ENCODE measurements around the gene PCBP3.
"Not testable (repeated sequence)": the region's sequence is repeated elsewhere in the genome, so short reads cannot be mapped to it uniquely, and the experiment has no call there.

PCBP3 gene

DNA sequence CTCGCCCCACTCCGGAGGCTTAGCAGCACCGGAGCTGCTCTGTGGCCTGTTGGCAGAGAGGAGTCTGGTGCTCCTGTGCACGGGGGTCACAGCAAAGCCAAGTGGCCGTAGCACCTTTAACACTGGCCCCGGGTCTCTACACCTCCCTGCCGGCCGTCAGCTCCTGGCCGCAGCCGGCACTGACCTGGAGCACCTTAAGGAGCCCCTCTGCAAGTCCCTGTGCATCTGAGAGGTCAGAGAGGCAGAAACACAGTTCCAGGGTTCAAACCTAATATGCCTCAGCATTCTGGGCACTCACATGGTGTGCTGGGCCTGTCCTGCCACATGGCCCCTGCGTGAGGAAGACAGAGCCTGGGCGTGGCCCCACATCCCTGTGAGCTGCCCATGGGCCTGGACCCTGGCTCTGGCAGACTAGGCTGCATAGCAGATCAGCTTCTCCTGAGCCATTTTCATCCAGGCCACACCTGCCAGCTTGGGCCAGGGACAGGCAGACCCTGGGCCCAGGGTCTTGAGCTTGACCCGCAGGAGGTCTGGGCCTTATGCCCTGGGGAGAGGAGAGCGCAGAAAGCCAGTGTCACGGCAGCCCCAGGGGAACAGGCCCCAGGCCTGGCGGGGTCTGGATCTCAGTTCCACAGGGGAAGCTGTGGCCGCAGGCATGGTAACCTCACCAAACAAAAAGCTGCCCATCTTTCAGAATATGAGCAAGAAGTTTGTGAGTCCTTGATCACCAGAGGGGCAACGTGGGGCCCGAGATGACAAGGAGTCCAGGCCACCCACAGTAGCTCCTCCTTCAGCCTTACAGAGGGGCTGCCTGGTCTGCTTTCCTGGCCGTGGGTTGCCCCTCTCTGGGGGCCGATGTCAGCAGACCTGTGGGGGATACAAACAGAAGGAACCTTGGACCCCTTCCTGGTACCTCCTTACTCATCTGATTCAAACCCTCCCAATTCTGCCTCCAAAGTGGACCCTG, 192.1 kb downstream of the PCBP3 start:
- in situ Hi-C loops (cut with HindIII; ENCODE audit: low sequenced_read_pairs) = loop anchor here (25.0 kb wide), 1 partner anchor 227 kb away; no protein-coding TSS in a partner anchor

DNA sequence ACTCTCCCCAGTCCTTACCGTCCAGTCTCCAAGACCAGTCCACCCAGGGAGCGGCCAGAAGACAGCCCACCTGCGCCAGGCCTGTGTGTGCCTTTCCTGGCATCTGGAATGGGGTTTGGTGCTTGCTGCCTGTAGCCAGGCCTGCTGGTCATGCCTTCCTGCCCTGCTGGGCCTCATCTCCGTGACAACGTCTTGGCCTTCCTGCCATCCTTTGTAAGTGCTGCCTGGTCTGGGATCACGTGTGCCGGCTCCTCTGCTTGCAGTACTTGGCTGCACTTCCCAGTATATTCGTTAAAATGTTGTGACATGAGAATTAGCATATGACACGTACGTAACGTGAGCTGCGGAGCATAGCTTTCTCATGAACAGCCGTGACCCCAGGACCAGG, 192.7 kb downstream of the PCBP3 start:
- in situ Hi-C loops (cut with HindIII; ENCODE audit: low sequenced_read_pairs) = loop anchor here (25.0 kb wide), 1 partner anchor 226 kb away; no protein-coding TSS in a partner anchor

DNA sequence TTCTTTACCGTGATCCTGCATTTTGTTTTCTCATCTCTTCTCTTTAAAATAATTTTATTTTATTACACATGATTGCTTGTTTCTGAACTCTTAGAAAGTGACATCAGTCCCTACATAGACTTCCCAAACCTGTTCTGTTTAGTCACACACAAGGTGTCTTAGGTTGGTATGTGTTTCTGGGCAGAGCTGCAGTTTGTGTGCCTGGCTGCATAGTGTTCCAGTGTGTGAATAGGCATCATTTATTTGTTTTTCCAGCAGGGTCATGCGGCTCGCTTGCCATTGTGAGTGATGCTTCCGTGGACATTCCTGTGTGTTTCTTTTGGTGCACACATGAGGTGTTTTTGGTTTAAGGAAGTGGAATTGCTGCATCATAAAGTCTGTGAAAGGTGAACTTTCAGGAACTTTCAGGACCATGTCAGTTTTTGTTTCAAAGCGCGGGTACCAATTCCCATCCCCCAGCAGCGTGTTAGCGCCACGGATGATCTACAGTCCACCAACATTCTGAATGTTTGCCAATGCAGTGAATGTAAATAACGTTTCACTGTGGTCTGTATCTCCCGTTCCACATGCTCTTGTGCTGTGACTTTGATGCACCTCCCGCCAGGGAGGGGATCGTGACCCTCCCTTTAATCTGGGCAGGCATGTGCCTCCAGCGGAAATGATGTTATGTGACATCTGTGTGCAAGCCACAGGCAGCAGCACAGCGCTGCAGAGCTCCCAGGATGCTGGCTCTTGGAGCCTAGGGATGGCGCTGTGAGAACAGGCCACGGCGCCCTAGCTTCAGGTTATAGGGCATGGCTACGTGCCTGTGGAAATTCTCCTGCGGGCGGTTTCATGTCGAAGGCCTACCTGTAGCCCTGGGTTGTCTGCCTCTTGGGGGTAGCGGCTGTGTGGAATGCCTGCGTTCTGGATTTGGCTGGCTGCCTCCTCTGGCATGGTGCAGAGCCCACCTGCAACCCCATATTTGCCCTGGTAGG, 193.5 kb downstream of the PCBP3 start:
- in situ Hi-C loops (cut with HindIII; ENCODE audit: low sequenced_read_pairs) = loop anchor here (25.0 kb wide), 1 partner anchor 225 kb away; no protein-coding TSS in a partner anchor

DNA sequence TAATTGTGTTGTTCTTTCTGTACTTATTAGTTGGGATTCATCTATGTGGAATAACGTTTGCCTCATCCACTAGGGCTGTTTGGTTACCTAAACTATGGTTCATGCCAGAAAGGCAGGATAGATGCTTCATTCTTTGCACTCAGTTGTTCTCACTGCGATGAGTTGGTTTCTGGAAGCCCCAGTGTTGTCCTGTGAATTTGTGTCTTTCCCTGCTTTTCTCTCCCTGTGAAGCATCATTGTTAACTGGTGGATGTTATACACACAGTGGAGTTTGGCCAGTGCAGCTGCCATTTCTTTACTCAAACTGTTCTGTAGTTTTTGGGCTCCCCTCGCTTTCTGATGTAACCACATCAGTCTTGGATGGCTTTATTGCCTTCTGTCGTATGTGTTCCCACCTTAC, 194.4 kb downstream of the PCBP3 start:
- in situ Hi-C loops (cut with HindIII; ENCODE audit: low sequenced_read_pairs) = loop anchor here (25.0 kb wide), 1 partner anchor 224 kb away; no protein-coding TSS in a partner anchor

DNA sequence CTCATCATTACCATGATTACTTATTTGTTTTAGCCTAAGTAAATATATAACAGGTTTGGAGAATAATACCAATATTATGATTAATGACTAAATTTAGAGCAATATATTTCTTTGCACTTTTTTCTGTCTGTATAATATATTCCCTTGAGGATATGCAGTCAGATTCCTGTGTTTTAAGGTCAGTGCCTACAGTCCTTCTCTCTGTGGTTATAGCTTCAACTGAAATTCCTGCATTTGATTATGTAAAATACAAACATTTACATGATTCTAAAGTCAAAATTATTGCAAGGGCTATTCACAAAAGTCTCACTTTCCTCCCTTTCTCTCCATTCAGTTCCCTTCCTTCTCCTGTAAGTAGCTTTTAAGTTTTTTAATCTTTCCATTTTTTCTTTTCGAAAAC, 195.1 kb downstream of the PCBP3 start:
- in situ Hi-C loops (cut with HindIII; ENCODE audit: low sequenced_read_pairs) = loop anchor here (25.0 kb wide), 1 partner anchor 224 kb away; no protein-coding TSS in a partner anchor

DNA sequence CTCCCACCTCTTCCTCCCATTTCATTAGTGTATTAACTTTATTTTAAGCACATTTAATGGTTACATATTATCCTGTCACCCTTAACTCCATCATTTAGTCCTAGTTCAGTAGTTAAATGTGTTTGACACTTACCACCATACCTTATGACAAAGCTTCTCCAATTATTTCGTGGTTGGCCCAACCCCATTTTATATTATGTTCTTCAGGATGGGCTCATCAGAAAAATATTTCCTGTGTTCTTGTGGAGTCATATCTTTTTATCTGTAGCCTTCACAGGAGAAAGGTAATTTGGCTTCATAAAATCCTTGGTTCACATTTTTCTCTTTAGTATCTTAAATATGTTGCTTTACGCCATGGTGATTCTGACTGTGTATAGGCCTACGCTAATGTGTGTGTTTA, 195.7 kb downstream of the PCBP3 start:
- in situ Hi-C loops (cut with HindIII; ENCODE audit: low sequenced_read_pairs) = loop anchor here (25.0 kb wide), 1 partner anchor 223 kb away; no protein-coding TSS in a partner anchor

DNA sequence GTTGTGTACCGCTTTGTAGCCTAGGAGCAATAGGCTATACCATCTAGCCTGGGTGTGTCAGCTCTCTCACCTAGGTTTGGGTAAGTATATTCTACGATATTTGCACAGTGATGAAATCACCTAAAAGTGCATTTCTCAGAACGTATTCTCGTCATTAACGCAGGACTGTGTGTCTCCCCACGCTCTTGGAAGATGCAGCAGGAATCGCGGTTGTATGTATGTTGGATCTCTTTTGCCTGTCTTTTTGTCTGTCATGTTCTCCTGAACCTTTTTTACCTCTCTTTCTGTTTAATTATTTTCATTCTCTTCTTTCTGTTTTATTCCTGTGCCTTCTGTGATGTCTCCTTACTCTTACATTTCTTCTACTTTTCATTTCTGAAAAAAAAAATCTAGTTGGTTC, 197.5 kb downstream of the PCBP3 start:
- in situ Hi-C loops (cut with HindIII; ENCODE audit: low sequenced_read_pairs) = loop anchor here (25.0 kb wide), 1 partner anchor 221 kb away; no protein-coding TSS in a partner anchor

DNA sequence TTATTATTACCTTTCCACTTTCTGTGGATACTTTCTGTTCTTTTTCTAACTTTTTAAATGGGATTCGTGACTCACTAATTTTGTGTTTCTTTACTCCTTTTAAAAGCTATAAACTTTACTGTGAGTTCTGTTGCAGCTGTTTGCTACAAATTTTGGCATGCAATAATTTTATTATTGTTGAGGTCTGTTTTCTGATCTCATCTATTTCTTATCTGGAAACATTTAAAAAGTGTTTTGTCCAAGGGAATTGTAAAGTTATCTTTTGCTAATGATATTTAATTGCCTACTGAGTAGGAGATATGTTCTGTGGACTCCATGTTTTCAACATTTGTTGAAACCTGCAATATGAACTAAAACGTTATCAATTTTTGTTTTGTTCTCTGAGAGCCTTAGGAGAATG, 199.9 kb downstream of the PCBP3 start:
- in situ Hi-C loops (cut with HindIII; ENCODE audit: low sequenced_read_pairs) = loop anchor here (25.0 kb wide), 1 partner anchor 219 kb away; no protein-coding TSS in a partner anchor

DNA sequence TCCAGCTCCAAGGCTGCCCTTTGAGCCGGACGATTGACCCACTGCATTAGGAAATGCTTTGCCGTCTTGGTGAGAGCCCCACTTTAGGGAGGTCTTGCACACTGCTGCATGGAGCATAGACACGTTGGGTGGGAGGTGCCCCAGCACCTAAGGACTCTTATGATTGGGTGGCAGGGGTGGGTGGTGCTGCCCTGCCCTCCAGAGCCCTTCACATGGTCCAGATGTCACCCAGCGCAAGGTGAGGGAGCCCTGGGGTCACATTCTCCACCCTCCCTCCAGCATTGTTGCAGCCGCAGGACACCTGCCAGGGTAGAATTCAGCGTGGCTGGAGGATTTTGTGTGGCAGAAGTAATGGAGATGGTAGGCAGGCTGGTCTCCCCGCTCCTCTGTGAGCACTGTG, 200.7 kb downstream of the PCBP3 start:
- in situ Hi-C loops (cut with HindIII; ENCODE audit: low sequenced_read_pairs) = loop anchor here (25.0 kb wide), 1 partner anchor 218 kb away; no protein-coding TSS in a partner anchor

DNA sequence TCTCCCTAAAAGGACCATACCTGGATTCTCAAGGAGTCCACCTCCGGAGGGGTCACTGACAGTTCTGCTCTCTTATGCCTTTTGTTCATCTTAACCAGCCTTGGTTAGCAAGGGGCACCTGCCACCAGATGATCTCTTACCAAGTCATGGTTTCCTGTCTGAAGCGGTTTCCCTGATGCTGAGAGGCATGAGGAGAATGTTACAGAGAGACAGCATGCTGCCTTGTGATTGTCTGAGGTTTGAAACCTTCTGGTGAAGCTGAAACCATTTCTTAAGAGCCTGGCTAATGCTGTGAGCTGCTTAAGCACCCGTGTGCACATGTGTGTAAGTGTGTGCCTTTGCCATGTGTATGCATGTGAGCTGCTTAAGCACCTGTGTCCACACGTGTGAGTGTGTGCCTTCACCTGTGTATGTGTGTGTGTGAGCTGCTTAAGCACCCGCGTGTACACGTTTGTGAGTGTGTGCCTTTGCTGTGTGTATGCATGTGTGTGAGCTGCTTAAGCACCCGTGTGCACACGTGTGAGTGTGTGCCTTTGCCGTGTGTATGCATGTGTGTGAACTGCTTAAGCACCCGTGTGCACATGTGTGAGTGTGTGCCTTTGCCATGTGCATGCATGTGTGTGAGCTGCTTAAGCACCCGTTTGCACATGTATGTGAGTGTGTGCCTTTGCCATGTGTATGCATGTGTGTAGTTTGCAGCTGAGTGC, 201.7 kb downstream of the PCBP3 start:
- in situ Hi-C loops (cut with HindIII; ENCODE audit: low sequenced_read_pairs) = loop anchor here (25.0 kb wide), 1 partner anchor 217 kb away; no protein-coding TSS in a partner anchor

DNA sequence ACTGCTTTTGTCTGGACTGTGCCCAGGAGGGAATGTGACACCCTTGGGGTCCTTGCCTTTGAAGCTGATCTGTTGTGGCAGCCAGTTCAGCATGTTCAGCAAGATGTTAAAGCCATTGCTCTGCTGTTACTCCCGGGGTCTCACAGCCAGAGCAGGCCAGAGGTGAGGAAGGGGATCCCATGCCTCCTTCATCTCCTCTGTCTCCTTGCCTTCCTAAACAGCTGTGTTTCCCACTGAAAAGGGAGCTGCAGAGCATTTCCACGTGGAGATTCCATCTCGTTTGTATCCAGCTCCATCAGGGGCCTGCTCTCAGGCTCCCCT, 202.2 kb downstream of the PCBP3 start:
- in situ Hi-C loops (cut with HindIII; ENCODE audit: low sequenced_read_pairs) = loop anchor here (25.0 kb wide), 1 partner anchor 217 kb away; no protein-coding TSS in a partner anchor

DNA sequence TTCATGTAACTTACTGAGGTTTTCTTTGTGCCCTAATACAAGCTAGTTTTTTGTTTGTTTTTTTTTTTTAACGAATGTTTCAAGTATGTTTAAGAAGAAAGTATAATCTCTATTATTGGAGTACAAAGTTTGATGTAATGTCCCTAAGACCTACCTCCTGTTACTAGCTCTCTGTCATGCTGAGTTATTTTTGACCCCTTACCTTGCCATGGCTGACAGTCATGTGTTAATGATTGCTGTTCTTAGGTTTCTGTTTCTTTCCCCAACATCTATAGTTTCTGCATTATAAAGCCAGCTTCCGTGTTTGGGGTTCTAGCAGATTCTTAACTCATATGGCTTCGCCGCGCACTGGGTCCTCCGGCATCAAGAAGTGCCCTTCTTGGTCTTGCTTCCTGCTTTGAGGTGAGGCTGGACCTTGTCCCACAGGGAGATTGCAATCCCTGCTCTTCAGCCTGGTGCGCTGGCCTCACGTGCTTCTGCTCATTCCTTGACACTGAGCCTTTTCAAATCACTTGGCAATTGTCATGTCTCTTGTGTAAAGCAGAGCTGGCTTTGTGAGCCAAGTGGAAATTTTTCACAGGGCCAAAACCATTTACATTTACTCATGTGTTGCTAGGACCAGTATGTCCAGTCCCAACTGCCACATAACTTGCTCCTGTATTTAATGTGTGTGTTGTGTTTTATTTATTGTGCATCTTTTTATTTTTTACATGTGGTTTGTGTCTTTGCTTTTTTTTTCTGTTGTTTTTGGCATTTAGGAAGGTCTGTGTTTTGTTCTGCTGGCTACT, 203.0 kb downstream of the PCBP3 start:
- in situ Hi-C loops (cut with HindIII; ENCODE audit: low sequenced_read_pairs) = loop anchor here (25.0 kb wide), 1 partner anchor 216 kb away; no protein-coding TSS in a partner anchor

DNA sequence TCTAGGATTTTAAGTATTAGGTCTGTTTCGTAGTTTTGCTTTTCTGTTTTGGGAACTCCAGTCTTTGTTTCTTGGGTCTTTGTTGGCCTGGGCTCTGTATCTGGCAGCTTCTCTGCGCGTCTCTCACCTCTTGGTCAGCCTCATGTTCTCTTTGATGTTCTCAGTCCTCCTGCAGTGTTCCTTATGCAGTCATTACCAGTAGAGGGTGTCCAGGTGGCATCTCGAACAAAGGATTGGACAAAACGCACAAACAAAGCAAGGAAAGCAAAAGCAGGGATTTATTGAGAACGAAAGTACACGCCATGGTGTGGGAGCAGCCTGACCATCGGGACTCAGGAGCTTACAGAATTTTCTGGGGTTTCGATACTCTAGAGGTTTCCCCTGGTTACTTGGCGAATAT, 204.3 kb downstream of the PCBP3 start:
- in situ Hi-C loops (cut with HindIII; ENCODE audit: low sequenced_read_pairs) = loop anchor here (25.0 kb wide), 1 partner anchor 214 kb away; no protein-coding TSS in a partner anchor

DNA sequence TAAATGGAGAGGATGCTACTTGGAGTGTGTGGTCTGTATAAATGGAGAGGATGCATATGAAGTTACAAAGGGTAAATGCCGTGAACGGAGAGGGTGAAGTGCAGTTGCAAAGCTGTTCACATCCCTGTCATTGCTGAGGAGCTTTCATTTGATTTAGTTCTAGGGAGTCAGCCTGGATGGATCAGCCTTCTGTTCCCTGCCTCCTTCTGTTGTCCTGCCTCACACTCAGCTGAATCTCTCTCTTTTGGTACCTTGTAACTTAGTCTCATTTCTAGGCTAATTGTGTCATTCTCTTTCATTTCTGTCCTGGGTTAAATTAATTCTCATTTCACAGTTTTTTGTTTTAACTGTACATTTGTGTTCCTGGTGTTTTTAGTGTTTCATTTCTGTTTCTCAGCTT, 204.8 kb downstream of the PCBP3 start:
- in situ Hi-C loops (cut with HindIII; ENCODE audit: low sequenced_read_pairs) = loop anchor here (25.0 kb wide), 1 partner anchor 214 kb away; no protein-coding TSS in a partner anchor

DNA sequence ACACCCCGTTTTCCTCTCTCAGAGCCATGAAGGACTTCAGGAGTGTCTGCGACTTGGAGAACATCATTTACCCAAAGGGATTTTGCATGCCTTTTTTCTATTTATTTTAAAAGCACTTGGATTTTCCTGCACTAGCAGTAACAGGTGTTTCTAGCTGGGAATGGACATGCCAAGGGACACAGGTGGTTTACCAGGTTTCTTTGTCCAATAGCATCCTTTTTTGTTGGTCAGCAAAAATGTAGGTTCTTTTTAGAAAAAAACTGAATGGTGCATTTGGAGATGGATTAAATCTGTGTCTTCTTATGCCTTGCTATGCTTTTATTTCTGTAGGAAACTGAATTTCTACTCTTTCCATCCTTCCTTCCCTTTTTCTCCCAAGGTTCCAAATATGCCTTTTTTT, 205.3 kb downstream of the PCBP3 start:
- in situ Hi-C loops (cut with HindIII; ENCODE audit: low sequenced_read_pairs) = loop anchor here (25.0 kb wide), 1 partner anchor 213 kb away; no protein-coding TSS in a partner anchor

DNA sequence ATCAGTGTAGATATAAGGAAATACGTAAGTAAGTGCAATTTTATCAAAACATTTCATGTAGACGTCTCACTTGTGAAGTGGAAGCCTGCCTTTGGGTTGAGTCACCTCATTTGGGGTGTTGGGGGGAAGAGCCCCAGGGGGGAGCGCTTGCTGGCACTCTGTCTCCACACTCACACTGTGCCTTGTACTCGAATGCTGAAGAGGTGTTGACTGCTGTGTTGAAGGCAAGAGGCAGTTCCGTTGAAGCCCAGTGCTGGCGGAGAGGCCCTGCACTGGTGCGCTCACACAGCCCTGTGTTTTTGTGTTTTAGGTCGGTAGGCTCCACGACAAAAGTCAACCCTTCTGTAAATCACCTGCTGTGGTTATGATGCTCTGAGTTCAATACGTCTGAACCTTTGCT, 206.1 kb downstream of the PCBP3 start:
- in situ Hi-C loops (cut with HindIII; ENCODE audit: low sequenced_read_pairs) = loop anchor here (25.0 kb wide), 1 partner anchor 213 kb away; no protein-coding TSS in a partner anchor

DNA sequence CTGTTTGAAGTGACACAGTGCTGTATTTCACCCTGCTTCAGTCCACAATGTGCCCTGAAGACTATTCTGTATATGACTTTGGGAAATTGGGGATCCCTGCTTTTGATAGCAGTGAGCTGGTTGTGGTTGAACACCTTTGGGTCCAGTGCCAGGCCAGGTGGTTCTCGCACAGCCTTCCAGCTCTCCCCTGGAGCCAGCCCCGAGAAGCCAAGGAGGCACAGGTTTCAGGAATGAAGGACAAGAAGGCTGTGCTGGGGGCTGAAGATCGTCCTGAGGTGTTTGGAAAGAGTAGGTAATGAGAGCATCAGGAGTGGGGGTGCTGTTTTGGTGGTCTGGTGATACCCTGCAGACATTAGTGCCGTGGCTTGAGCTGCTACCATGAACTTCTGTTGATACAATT, 206.7 kb downstream of the PCBP3 start:
- in situ Hi-C loops (cut with HindIII; ENCODE audit: low sequenced_read_pairs) = no loop called here

DNA sequence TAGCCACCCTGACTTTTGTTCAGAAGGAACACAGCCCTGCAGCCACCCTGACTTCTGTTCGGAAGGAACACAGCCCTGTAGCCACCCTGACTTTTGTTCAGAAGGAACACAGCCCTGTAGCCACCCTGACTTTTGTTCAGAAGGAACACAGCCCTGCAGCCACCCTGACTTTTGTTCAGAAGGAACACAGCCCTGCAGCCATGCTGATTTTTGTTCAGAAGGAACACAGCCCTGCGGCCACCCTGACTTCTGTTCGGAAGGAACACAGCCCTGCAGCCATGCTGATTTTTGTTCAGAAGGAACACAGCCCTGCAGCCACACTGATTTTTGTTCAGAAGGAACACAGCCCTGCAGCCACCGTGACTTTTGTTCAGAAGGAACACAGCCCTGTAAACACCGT, 208.9 kb downstream of the PCBP3 start:
- in situ Hi-C loops (cut with HindIII; ENCODE audit: low sequenced_read_pairs) = not testable (repeated sequence)

DNA sequence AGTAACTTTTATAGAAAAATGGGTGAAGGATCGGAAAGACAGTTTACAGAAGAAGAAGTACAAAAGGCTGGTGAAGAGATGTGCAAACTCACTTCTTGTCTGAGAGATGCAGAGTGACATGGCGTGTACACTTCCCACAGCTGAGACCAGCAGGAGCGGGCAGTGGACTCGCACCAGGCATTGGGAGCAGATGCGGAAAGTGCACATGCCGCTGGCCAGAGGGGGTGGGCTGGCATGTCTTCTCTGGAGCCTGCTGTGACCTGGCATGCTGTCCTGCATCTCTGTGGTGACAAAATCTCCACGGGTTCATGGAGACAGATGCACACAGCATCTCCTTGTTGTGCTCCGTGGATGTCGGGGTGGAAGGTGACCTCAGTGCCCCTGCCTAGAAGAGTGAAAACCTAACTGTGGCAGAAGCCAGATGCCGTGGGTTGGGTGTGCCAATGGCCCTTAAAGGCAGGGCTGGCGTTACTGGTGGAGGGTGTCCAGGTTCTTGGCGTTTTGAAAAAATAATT, 209.4 kb downstream of the PCBP3 start:
- in situ Hi-C loops (cut with HindIII; ENCODE audit: low sequenced_read_pairs) = no loop called here

All from endothelial cell of hepatic sinusoid (primary cell).